Left lung (tissue), 10 donors: ENCODE results near the gene NFIA. TPM values are rescaled to one million over a fixed set of nuclear protein-coding genes. Genes with fewer than 3 reads are reported as not detected.
A peak's percentile ranks its signal among the peaks of the same experiment; 100 is the strongest.

Source experiments
- ATAC-seq: fragments of 200-7000 bp; cut with Tn5 transposase; one replicate; pipeline ENCODE4 v1.9.1; 2020; ENCODE audit warnings: moderate library complexity
- DNase-seq, 4 donors: peaks; one replicate each; pipeline ENCODE4 v3.0.0-alpha.2; 2013 to 2020
- H3K27ac ChIP-seq, 2 donors: fragments of 200-600 bp; sonication (generic) in 1 of 2; one replicate each; pipeline versions ENCODE4 v1.5.0 to v1.8.0; 2020 to 2021
- H3K27me3 ChIP-seq, 2 donors: fragments of 200-600 bp; sonication (generic) in 1 of 2; one replicate each; pipeline versions ENCODE4 v1.5.0 to v1.8.0; 2020 to 2021
- H3K36me3 ChIP-seq, 2 donors: fragments of 200-600 bp; sonication (generic) in 1 of 2; one replicate each; pipeline versions ENCODE4 v1.5.0 to v1.8.0; 2020 to 2021
- H3K4me1 ChIP-seq, 2 donors: fragments of 200-600 bp; one replicate each; pipeline ENCODE4 v1.8.0; 2021
- H3K4me3 ChIP-seq, 2 donors: fragments of 200-600 bp; sonication (generic) in 1 of 2; one replicate each; pipeline versions ENCODE4 v1.5.0 to v1.8.0; 2020 to 2021; ENCODE audit warnings: mild to moderate bottlenecking in 1 of 2
- H3K9me3 ChIP-seq, 2 donors: fragments of 200-600 bp; sonication (generic) in 1 of 2; one replicate each; pipeline versions ENCODE4 v1.5.0 to v1.8.0; 2020 to 2021
- CTCF ChIP-seq, 2 donors: fragments of 200-600 bp; sonication (generic) in 1 of 2; IDR thresholded peaks; one replicate each; pipeline versions ENCODE4 v1.5.0 to v1.8.0; 2021; ENCODE audit warnings: antibody characterized with exemption in 2 of 2
- intact Hi-C, 2 donors: fragments of 100-400 bp; cut with DNase I; formaldehyde crosslinking; loops; one replicate each; pipeline versions ENCODE4 v1.11.2 to v1.14.2; 2022
- polyA plus RNA-seq, 6 donors: library from polyadenylated mRNA; unstranded; fragments of 120-200 nt; gene quantifications; one replicate each; pipeline ENCODE4 v1.2.1, GENCODE V29; 2013; ENCODE audit not compliant: insufficient read length in 6 of 6
- total RNA-seq, 2 donors: library from RNA; stranded (reverse); fragmentation: NEBNext Ultra II Directional; extraction: Animal tissue kit (Norgen Biotek cat#: 25700); gene quantifications; one replicate each; pipeline ENCODE4 v1.2.1, GENCODE V29; 2021
- donor health status: DM: no; HTN: yes; CAD: no.
- donor health status: DM: no; HTN: no; CAD: no.

The NFIA gene
- total and polyA plus RNA-seq, 8 donors, result 30.4 to 60.7 (median 37.6) TPM

GRCh38 chr1:61170328-61171238, 88.2 kb downstream of the NFIA start:
- H3K27ac ChIP-seq, result no peak overlapping the region
- H3K36me3 ChIP-seq, result no peaks in the 10 kb centered on the region
- H3K27me3 ChIP-seq, result no peaks in the 10 kb centered on the region
- intact Hi-C loops, result no loop called here
- DNase-seq (peak in 1 of 4 donors; percentile 43), ATAC-seq (peak; percentile 62)
- H3K4me1 ChIP-seq, result peaks cover 0 to 14% of the 10 kb centered on the region in 2 donors
- no peaks in the 10 kb centered on the region for H3K9me3 ChIP-seq
- no peak for TF ChIP-seq CTCF (IDR thresholded peaks at IDR 0.05)
- H3K4me3 ChIP-seq, result no peak overlapping the region

- Histone ChIP-seq H3K36me3 (no peaks in the 10 kb centered on the region), H3K4me3 (no peak overlapping the region), H3K27ac (no peak overlapping the region), H3K9me3 (no peaks in the 10 kb centered on the region), H3K4me1 (peaks cover 0 to 14% of the 10 kb centered on the region in 2 donors), H3K27me3 (no peaks in the 10 kb centered on the region)
- intact Hi-C loops, result no loop called here
- no peak for DNase-seq
- ATAC-seq, result no peak
- TF ChIP-seq CTCF (IDR thresholded peaks at IDR 0.05), result no peak
Observed at GRCh38 chr1:61171346-61171745, 89.0 kb downstream of the NFIA start.

- H3K27ac ChIP-seq, result no peak overlapping the region
- intact Hi-C loops, result no loop called here
- no peaks in the 10 kb centered on the region for H3K9me3 ChIP-seq
- peaks cover 0 to 14% of the 10 kb centered on the region in 2 donors for H3K4me1 ChIP-seq
- no peak overlapping the region for H3K4me3 ChIP-seq
- H3K36me3 ChIP-seq, result no peaks in the 10 kb centered on the region
- DNase-seq, result no peak
- no peak for ATAC-seq
- no peak for TF ChIP-seq CTCF (IDR thresholded peaks at IDR 0.05)
- no peaks in the 10 kb centered on the region for H3K27me3 ChIP-seq
Observed at GRCh38 chr1:61171974-61172373, 89.6 kb downstream of the NFIA start.

GRCh38 chr1:61173118-61173517, 90.8 kb downstream of the NFIA start:
- Histone ChIP-seq H3K4me3 (no peak overlapping the region), H3K4me1 (peaks cover 0 to 14% of the 10 kb centered on the region in 2 donors), H3K27me3 (no peaks in the 10 kb centered on the region), H3K9me3 (no peaks in the 10 kb centered on the region), H3K36me3 (no peaks in the 10 kb centered on the region), H3K27ac (no peak overlapping the region)
- no peak for ATAC-seq
- TF ChIP-seq CTCF (IDR thresholded peaks at IDR 0.05), result no peak
- no peak for DNase-seq
- intact Hi-C loops, result no loop called here

- H3K27me3 ChIP-seq, result no peaks in the 10 kb centered on the region
- TF ChIP-seq CTCF (IDR thresholded peaks at IDR 0.05), result no peak
- H3K36me3 ChIP-seq, result no peaks in the 10 kb centered on the region
- H3K4me3 ChIP-seq, result no peak overlapping the region
- no peaks in the 10 kb centered on the region for H3K9me3 ChIP-seq
- no peak overlapping the region for H3K27ac ChIP-seq
- ATAC-seq (peak; percentile 29), DNase-seq (no peak)
- intact Hi-C loops, result no loop called here
- peaks cover 0 to 14% of the 10 kb centered on the region in 2 donors for H3K4me1 ChIP-seq
Observed at GRCh38 chr1:61174060-61174795, 91.9 kb downstream of the NFIA start.
